Measurements from ENCODE around the gene PTAFR. TPM values are rescaled to one million over a fixed set of nuclear protein-coding genes. Genes with fewer than 3 reads are reported as not detected.
A peak's percentile ranks its signal among the peaks of the same experiment; 100 is the strongest.

The PTAFR gene
- total RNA-seq, 4 donors from 2014 or later = under 0.01 to 7.1 (median 1.9) TPM

DNA sequence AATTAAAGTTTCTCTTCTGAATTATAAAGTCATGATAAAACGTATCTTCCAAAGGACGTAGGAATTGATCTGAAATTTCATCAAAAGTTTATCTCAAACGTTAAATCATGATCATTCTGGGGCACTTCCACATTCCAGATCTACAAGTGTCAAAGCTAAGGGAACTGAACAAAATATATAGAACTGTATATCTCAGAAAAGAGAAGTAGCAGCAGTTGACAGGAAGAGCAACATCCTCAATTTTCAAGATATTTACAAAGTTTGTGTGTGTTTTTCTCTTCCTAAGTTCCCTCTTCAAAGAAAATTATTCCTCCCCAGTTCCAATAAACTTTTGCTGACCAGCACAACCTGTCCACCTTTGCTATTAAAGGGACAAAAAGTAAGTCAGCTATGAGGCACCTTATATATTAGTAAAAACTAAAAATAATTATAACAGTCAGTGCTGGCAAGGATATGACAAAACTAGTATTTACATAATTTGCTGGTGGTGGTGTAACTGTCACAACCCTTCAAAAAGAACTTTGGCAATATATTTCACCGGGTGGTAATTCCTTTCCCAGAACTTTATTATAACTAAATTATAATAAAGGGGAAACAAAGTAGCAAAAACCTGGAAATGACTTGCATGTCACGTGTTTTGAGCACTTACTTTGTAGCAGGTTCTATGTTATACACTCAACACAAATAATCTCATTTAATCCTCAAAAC is 49.6 kb downstream of the PTAFR start:
- DNase-seq = no peak
- TF ChIP-seq, protein P1, sequence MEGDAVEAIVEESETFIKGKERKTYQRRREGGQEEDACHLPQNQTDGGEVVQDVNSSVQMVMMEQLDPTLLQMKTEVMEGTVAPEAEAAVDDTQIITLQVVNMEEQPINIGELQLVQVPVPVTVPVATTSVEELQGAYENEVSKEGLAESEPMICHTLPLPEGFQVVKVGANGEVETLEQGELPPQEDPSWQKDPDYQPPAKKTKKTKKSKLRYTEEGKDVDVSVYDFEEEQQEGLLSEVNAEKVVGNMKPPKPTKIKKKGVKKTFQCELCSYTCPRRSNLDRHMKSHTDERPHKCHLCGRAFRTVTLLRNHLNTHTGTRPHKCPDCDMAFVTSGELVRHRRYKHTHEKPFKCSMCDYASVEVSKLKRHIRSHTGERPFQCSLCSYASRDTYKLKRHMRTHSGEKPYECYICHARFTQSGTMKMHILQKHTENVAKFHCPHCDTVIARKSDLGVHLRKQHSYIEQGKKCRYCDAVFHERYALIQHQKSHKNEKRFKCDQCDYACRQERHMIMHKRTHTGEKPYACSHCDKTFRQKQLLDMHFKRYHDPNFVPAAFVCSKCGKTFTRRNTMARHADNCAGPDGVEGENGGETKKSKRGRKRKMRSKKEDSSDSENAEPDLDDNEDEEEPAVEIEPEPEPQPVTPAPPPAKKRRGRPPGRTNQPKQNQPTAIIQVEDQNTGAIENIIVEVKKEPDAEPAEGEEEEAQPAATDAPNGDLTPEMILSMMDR (IDR thresholded peaks at IDR 0.05) = no peak
- no peak for TF ChIP-seq POLR2A (IDR thresholded peaks at IDR 0.05)
- no peak overlapping the region for H3K27ac ChIP-seq
- H3K4me3 ChIP-seq = no peak overlapping the region
- no peaks in the 10 kb centered on the region for H3K36me3 ChIP-seq
- H3K9me3 ChIP-seq = no peaks in the 10 kb centered on the region
- intact Hi-C loops (cut with DNase I; ENCODE audit: low total_unique reads) = no loop called here
- no peaks in the 10 kb centered on the region for H3K27me3 ChIP-seq
- H3K4me1 ChIP-seq = no peaks in the 10 kb centered on the region

DNA sequence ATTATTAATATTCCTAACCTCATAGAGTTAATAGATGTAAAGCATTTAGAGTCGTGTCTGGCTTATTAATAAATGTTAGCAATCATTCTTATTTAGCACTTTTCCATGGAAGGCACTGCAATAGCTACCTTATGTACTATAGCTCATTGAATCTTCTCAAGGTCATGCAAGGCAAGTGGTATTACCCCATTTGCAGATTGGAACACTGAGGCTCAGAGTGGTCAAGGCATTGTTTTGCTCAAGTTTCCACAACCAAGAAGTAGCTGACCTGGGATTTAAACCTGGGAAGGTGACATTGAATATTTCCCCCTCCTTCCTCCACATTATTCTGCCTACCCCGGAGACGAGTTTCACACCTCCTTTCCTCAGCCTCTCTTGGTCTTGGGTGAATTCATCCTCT is 50.3 kb downstream of the PTAFR start:
- intact Hi-C loops (cut with DNase I; ENCODE audit: low total_unique reads) = no loop called here
- H3K4me3 ChIP-seq = no peak overlapping the region
- no peaks in the 10 kb centered on the region for H3K9me3 ChIP-seq
- H3K27me3 ChIP-seq = no peaks in the 10 kb centered on the region
- no peaks in the 10 kb centered on the region for H3K4me1 ChIP-seq
- no peak overlapping the region for H3K27ac ChIP-seq
- no peaks in the 10 kb centered on the region for H3K36me3 ChIP-seq
- DNase-seq = no peak
- TF ChIP-seq, protein P1 (IDR thresholded peaks at IDR 0.05) = no peak
- no peak for TF ChIP-seq POLR2A (IDR thresholded peaks at IDR 0.05)

DNA sequence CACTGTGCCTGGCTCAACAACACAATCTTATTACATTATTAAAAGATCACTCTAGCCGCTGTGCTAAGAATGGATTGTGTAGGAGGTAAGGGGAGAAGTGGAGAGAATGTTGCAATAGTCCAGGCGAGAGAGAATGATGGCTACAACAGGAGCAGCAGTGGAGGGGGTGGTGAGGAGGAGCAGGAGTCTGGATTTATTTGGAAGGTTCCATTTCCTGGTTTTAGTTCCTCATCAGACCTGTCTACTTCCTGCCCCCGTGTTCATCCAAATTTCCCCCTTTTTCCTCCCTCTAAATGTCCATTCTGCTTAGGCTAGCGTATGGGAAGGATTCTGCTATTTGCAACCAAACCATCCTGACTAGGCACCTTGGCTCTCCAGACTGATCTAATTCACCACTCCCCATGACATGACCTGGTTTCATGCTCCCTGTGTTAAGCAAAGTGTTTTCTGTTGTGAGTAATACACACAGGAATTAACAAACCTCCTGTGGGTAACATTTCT is 53.0 kb downstream of the PTAFR start:
- Histone ChIP-seq H3K4me1 (no peaks in the 10 kb centered on the region), H3K27me3 (no peaks in the 10 kb centered on the region), H3K4me3 (no peak overlapping the region), H3K27ac (peak overlapping the region in 1 of 2 donors; percentile 55), H3K36me3 (no peaks in the 10 kb centered on the region), H3K9me3 (no peaks in the 10 kb centered on the region)
- DNase-seq = no peak
- no peak for TF ChIP-seq POLR2A (IDR thresholded peaks at IDR 0.05)
- intact Hi-C loops (cut with DNase I; ENCODE audit: low total_unique reads) = no loop called here

DNA sequence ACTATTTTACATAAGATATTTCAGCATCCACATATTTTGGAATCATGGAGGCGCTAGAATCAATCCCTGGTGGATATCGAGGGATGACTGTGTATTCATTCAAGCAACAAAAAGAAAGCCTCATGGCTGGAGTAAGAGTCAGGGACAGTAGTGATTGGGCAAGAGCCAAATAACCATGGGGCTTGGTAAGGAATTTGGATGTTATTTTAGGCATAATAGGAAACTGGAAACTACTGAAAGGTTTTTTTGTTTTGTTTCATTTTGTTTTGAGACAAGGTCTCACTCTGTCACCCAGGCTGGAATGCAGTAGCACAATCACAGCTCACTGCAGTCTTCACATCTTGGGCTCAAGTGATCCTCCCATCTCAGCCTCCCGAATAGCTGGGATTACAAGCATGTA is 54.3 kb downstream of the PTAFR start:
- intact Hi-C loops (cut with DNase I; ENCODE audit: low total_unique reads) = no loop called here
- H3K27me3 ChIP-seq = no peaks in the 10 kb centered on the region
- no peaks in the 10 kb centered on the region for H3K4me1 ChIP-seq
- no peak overlapping the region for H3K27ac ChIP-seq
- no peak for DNase-seq
- H3K9me3 ChIP-seq = no peaks in the 10 kb centered on the region
- H3K36me3 ChIP-seq = no peaks in the 10 kb centered on the region
- no peak overlapping the region for H3K4me3 ChIP-seq
- no peak for TF ChIP-seq POLR2A (IDR thresholded peaks at IDR 0.05)
- TF ChIP-seq, protein P1 (IDR thresholded peaks at IDR 0.05) = no peak

DNA sequence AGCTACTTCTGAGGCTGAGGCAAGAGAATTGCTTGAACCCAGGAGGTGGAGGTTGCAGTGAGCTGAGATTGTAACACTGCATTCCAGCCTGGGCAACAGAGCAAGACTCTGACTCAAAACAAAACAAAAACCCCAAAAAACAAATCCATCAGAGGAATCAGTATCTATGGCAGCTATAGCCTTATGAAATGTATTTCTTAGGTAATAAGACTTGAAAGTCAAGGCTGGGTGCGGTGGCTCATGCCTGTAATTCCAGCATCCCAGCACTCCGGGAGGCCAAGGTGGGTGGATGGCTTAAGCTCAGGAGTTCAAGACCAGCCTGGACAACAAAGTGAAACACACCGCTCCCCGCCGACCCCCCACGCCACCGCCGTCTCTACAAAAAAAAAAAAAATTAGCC is 56.9 kb downstream of the PTAFR start:
- no peak overlapping the region for H3K27ac ChIP-seq
- H3K9me3 ChIP-seq = no peaks in the 10 kb centered on the region
- intact Hi-C loops (cut with DNase I; ENCODE audit: low total_unique reads) = no loop called here
- H3K4me3 ChIP-seq = no peak overlapping the region
- TF ChIP-seq, protein P1 (IDR thresholded peaks at IDR 0.05) = no peak
- TF ChIP-seq POLR2A (IDR thresholded peaks at IDR 0.05) = no peak
- no peak for DNase-seq
- no peaks in the 10 kb centered on the region for H3K4me1 ChIP-seq
- no peaks in the 10 kb centered on the region for H3K36me3 ChIP-seq
- H3K27me3 ChIP-seq = no peaks in the 10 kb centered on the region

Data from uterus (tissue), 4 donors.